GM12874 (cell line): ENCODE data around the gene RB1.

Experiments used
- CTCF ChIP-seq: IDR thresholded peaks from 2 replicates; pipeline ENCODE4 v1.5.1; 2011; ENCODE audit warnings: low read depth, mild to moderate bottlenecking, control low read depth, low read length, moderate library complexity; ENCODE audit not compliant: insufficient read depth

Gene RB1

GRCh38 chr13:48431431-48431830 lies 127.9 kb downstream of the RB1 start:
- no peak for TF ChIP-seq CTCF

- TF ChIP-seq CTCF: no peak
Measured at GRCh38 chr13:48431987-48432615, 128.6 kb downstream of the RB1 start.

GRCh38 chr13:48434200-48434599 lies 130.6 kb downstream of the RB1 start:
- no peak for TF ChIP-seq CTCF

GRCh38 chr13:48436661-48437288 lies 133.2 kb downstream of the RB1 start:
- TF ChIP-seq CTCF: no peak

- TF ChIP-seq CTCF: no peak
Measured at GRCh38 chr13:48437371-48437770, 133.8 kb downstream of the RB1 start.

GRCh38 chr13:48443442-48444208 lies 140.1 kb downstream of the RB1 start:
- no peak for TF ChIP-seq CTCF

GRCh38 chr13:48446464-48446863 lies 142.9 kb downstream of the RB1 start:
- TF ChIP-seq CTCF: no peak
